ENCODE measurements around the gene TICRR. TPM values are rescaled to one million over a fixed set of nuclear protein-coding genes. Genes with fewer than 3 reads are reported as not detected.

Gene TICRR
- total RNA-seq, 1 donor: 0.72 TPM

GRCh38 chr15:89675606-89676005 lies 100.3 kb downstream of the TICRR start:
- Histone ChIP-seq H3K36me3 (ENCODE audit: insufficient read depth, low read length) (no peaks in the 10 kb centered on the region), H3K79me2 (ENCODE audit: insufficient read depth, low read length) (no peaks in the 10 kb centered on the region), H3K27ac (ENCODE audit: low read depth, low read length) (no peak overlapping the region), H3K9me3 (ENCODE audit: low read depth, low read length) (no peaks in the 10 kb centered on the region), H2AFZ (ENCODE audit: low read length) (no peak overlapping the region), H3K4me3 (ENCODE audit: insufficient read depth, low read length) (no peak overlapping the region), H3K27me3 (ENCODE audit: insufficient read depth, low read length) (no peaks in the 10 kb centered on the region), H3K4me1 (ENCODE audit: insufficient read depth, low read length) (peaks cover 11% of the 10 kb centered on the region), H4K20me1 (ENCODE audit: insufficient read depth, low read length) (no peaks in the 10 kb centered on the region), H3K4me2 (ENCODE audit: insufficient read depth, low read length) (no peak overlapping the region)
- DNase-seq (ENCODE audit: insufficient read length, low spot score, missing footprints): no peak
- no peak for TF ChIP-seq CTCF (IDR thresholded peaks at IDR 0.05; ENCODE audit: extremely low read depth, low read depth, low read length)

- Histone ChIP-seq H3K4me1 (ENCODE audit: insufficient read depth, low read length) (peaks cover 20% of the 10 kb centered on the region), H3K36me3 (ENCODE audit: insufficient read depth, low read length) (no peaks in the 10 kb centered on the region), H3K79me2 (ENCODE audit: insufficient read depth, low read length) (no peaks in the 10 kb centered on the region), H2AFZ (ENCODE audit: low read length) (no peak overlapping the region), H3K4me3 (ENCODE audit: insufficient read depth, low read length) (no peak overlapping the region), H3K27ac (ENCODE audit: low read depth, low read length) (no peak overlapping the region), H3K9me3 (ENCODE audit: low read depth, low read length) (no peaks in the 10 kb centered on the region), H3K27me3 (ENCODE audit: insufficient read depth, low read length) (no peaks in the 10 kb centered on the region), H3K4me2 (ENCODE audit: insufficient read depth, low read length) (no peak overlapping the region), H4K20me1 (ENCODE audit: insufficient read depth, low read length) (no peaks in the 10 kb centered on the region)
- DNase-seq (ENCODE audit: insufficient read length, low spot score, missing footprints): peak; percentile 21
- TF ChIP-seq CTCF (IDR thresholded peaks at IDR 0.05; ENCODE audit: extremely low read depth, low read depth, low read length): no peak
Observed at GRCh38 chr15:89677381-89677780, 102.1 kb downstream of the TICRR start.

Other genes with a start within 250 kb of the TICRR start
- 50.7 and 61.2 TPM in 2 replicates for gene POLG, start 240.6 kb upstream of the TICRR start, total RNA-seq
- gene RHCG, start 78.9 kb upstream of the TICRR start, total RNA-seq: not detected in 2 replicates
- gene KIF7, start 80.0 kb downstream of the TICRR start, total RNA-seq: 10.6 and 12.3 TPM in 2 replicates
- gene PLIN1, start 103.9 kb downstream of the TICRR start, total RNA-seq: under 0.01 TPM in 1 of 2 replicates, not detected in the other
- gene PEX11A, start 115.3 kb downstream of the TICRR start, total RNA-seq: 4.0 and 5.0 TPM in 2 replicates
- under 0.01 and 0.36 TPM in 2 replicates for gene WDR93, start 115.3 kb downstream of the TICRR start, total RNA-seq
- under 0.01 TPM in 2 replicates for gene MESP1, start 175.8 kb downstream of the TICRR start, total RNA-seq
- gene MESP2, start 200.9 kb downstream of the TICRR start, total RNA-seq: 0.72 and 1.5 TPM in 2 replicates
- 87.9 and 98.7 TPM in 2 replicates for gene ANPEP, start 239.4 kb downstream of the TICRR start, total RNA-seq

Measured in osteoblast (primary cell).